HL-60/S4 (cell line): Measurements from ENCODE around the gene TTLL8.
"Not testable (repeated sequence)": the region's sequence is repeated elsewhere in the genome, so short reads cannot be mapped to it uniquely, and the experiment has no call there.

Source experiments
- in situ Hi-C: fragments of 300-500 bp; cut with MboI; formaldehyde crosslinking; loops from 2 replicates; pipeline ENCODE4 v1.14.3; 2022; ENCODE audit warnings: low sequenced_read_pairs

Gene TTLL8

GRCh38 chr22:50058061-50058905, at the start of gene TTLL8:
TSS of gene TTLL8 (minus strand) at chr22:50058298.
- in situ Hi-C loops = no loop called here

GRCh38 chr22:50107529-50107928, 49.4 kb upstream of the TTLL8 start:
- in situ Hi-C loops = no loop called here

GRCh38 chr22:50105208-50106100, 47.4 kb upstream of the TTLL8 start:
- in situ Hi-C loops = no loop called here

- in situ Hi-C loops = no loop called here
Observed at GRCh38 chr22:50104141-50104544, 46.0 kb upstream of the TTLL8 start.

- in situ Hi-C loops = no loop called here
Observed at GRCh38 chr22:50102946-50103345, 44.8 kb upstream of the TTLL8 start.

GRCh38 chr22:50101870-50102565, 43.9 kb upstream of the TTLL8 start:
- in situ Hi-C loops = no loop called here

- in situ Hi-C loops = no loop called here
Observed at GRCh38 chr22:50098052-50098451, 40.0 kb upstream of the TTLL8 start.

GRCh38 chr22:50092342-50092741, 34.2 kb upstream of the TTLL8 start:
- in situ Hi-C loops = no loop called here

- in situ Hi-C loops = no loop called here
Observed at GRCh38 chr22:50091092-50091768, 33.1 kb upstream of the TTLL8 start.

- in situ Hi-C loops = no loop called here
Observed at GRCh38 chr22:50090412-50090714, 32.3 kb upstream of the TTLL8 start.

- in situ Hi-C loops = no loop called here
Observed at GRCh38 chr22:50089682-50090411, 31.7 kb upstream of the TTLL8 start, which contains the start of gene MOV10L1. TSS of gene MOV10L1 (plus strand) at chr22:50090006. CDS start at chr22:50090089, 83 bp downstream.

- in situ Hi-C loops = no loop called here
Observed at GRCh38 chr22:50089231-50089630, 31.1 kb upstream of the TTLL8 start.

- in situ Hi-C loops = no loop called here
Observed at GRCh38 chr22:50088096-50088495, 30.0 kb upstream of the TTLL8 start.

- in situ Hi-C loops = no loop called here
Observed at GRCh38 chr22:50087646-50088045, 29.5 kb upstream of the TTLL8 start.

GRCh38 chr22:50086975-50087374, 28.9 kb upstream of the TTLL8 start:
- in situ Hi-C loops = not testable (repeated sequence)

GRCh38 chr22:50086526-50086925, 28.4 kb upstream of the TTLL8 start:
- in situ Hi-C loops = no loop called here

- in situ Hi-C loops = no loop called here
Observed at GRCh38 chr22:50085211-50085972, 27.3 kb upstream of the TTLL8 start, which contains the start of gene MLC1. TSS of gene MLC1 (minus strand) at chr22:50085426. CDS start at chr22:50084902, 524 bp downstream.

- in situ Hi-C loops = no loop called here
Observed at GRCh38 chr22:50084614-50085021, 26.5 kb upstream of the TTLL8 start.

GRCh38 chr22:50084080-50084477, 26.0 kb upstream of the TTLL8 start:
- in situ Hi-C loops = no loop called here
